Smooth muscle cell of the brain vasculature (primary cell): ENCODE data around the gene PDLIM1.
"Not testable (repeated sequence)": the region's sequence is repeated elsewhere in the genome, so short reads cannot be mapped to it uniquely, and the experiment has no call there.

ENCODE experiments used
- DNase-seq: peaks from one replicate; pipeline ENCODE4 v3.0.0-alpha.2; 2012; ENCODE audit warnings: low read depth, low spot score

Gene PDLIM1

DNA sequence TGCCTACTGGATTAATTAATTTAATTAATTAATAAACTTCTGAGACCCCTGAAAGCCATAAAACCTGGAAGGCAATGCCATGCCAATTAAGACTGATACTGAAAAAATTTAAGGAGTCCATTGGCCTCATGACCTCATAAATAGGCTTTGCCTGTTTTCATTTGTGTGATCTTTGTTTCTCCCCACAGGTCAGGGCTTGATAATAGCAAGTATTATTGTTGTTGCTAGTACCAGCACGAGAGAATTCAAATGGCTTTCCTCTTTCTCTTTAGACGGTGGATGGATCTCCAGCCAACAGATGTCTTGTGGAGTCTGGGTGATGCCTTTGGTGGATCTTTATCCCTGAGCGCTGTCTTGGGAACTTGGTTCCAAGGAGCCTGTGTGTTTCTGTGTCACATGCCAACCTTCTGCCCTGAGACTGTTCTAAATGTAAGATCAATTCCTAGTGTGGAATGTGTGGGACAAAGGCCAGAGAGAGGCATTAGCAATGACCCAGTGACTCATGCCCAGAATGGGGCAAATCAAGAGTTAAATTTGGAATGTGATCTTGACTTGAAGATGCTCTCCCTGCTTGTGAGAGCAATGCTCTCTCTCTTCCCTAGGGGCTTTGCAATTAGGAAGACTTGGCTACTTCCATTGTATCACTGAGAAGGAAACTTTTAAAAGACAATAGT lies 79.1 kb downstream of the PDLIM1 start:
- no peak for DNase-seq

DNA sequence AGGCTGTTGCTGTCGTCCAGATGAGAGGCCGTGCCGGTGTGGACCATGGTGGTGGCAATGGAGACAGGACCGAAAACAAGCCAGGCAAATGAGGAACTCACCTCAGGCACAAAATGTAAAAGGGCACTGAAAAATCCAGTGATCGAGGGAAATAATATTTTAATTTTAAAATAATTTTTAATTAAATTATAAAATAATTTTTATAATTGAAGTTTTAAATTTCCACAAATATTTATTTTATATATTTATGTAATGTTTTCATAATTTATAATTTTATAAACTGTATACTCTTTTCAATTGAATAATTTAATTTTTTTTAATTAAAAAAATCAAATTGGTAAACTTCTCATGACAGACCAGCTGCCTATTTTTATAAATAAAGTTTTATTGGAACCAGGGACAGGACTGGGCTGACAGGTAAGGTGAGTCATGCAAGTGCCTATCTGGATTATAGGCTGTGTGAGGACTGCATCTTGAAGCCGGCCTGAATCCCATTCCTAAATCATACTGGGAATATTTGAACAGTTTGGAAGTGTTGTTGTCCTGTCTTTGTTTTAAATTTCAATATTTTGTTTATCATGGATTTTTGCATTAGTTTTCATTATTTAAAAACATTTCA lies 81.2 kb downstream of the PDLIM1 start:
- DNase-seq: no peak

DNA sequence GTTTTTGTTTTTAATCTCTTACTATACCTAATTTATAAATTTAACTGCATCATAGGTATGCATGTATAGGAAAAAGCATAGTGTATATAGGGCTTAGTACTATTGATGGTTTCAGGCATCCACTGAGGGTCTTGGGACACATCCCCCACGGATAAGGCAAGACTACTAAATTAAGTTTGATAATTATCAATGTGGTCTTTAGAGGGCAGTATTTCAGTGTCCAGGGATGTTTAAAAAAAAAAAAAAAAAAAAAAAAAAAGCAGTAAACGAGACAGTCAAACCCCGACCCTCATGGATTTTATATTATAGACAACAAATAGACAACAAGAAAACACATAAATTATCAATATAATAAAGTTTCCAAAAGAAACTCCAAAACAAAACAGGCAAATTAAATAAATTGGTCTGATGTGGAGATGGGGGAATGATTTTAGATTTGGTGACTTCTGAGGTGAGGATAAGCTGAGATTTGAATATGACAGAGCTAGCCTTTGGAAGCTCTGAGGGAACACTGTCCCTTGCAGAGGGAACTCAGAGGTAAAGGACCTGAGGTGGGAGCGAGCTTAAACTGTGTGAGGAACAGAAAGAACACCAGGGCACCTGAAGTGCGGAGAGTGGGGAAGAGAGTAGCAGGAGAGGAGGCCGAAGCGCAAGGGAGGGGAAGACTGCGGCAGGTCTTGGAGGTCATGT lies 82.0 kb downstream of the PDLIM1 start:
- no peak for DNase-seq

DNA sequence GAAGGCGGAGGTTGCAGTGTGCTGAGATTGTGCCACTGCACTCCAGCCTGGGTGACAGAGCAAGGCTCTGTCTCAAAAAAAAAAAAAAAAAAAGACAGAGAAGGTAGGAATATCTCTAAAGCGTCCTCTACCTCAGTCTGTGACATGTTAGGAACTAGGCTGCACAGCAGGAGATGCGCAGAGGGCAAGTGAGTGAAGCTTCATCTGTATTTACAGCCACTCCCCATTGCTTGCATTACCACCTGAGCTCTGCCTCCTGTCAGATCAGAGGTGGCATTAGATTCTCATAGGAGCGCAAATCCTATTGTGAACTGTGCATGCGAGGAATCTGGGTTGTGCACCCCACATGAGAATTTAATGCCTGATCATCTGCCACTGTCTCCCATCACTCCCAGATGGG lies 87.9 kb downstream of the PDLIM1 start:
- not testable (repeated sequence) for DNase-seq

DNA sequence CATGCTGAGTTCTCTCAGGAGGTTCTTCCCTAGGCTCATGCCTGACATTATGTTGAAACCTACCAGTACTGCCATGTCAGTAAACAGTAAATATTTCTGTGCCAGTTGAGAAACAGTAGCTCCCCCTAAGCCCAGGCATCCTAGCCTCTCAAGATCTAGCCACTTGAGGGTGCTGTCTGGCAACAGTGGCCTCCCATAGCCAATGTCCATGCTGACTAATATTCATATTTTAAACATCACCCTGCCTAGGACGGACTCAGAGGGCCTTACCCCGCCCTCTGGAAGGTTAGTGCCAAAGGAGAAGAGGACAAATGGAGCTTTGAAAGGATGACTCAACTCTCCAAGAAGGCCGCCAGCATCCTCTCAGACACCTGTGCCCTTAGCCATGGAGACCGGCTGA lies 89.1 kb downstream of the PDLIM1 start:
- no peak for DNase-seq

DNA sequence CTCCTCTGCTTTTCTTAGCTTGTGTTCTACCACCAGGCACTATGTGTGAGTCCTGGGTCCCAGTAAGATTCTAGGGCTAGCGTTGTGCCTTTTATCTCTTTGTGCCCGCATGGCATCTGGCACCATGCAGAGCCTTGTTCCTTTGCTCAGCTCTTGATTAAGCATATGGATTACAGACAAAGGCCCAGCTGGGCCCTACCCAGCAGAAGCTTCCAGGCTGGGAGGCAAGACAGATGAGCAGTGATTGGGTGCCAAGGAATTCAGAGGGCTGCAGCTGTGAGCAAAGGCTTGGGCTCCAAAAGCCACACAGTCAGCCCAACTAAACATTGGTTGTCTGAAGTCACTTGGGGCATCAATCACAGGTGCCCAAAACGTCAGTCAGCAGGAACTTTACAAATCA lies 94.8 kb downstream of the PDLIM1 start:
- no peak for DNase-seq

DNA sequence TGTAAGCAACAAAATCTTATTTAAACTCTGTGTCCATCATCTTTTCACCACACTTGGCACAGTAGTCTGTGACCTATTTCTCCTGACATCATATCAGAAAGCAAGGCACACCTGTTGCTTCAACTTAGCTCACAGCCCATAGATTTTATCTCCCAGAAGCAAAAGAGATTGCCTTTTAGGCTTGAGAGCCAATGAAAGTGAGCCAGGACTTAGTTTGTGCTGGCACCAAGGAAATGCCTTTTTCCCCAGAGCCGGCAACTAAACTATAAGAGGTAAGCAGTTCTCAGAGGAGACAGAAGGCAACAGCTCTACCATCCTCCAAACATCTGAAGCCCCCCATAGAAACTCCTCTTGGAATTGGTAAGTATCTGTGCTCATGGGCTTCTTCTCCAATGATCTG lies 96.9 kb downstream of the PDLIM1 start, which contains the start of gene ACSM6:
Gene ACSM6, plus strand, starts transcription at position 295 of the 400 bp plus-strand sequence. CDS start 248 bp downstream, outside the sequence.
- no peak for DNase-seq

DNA sequence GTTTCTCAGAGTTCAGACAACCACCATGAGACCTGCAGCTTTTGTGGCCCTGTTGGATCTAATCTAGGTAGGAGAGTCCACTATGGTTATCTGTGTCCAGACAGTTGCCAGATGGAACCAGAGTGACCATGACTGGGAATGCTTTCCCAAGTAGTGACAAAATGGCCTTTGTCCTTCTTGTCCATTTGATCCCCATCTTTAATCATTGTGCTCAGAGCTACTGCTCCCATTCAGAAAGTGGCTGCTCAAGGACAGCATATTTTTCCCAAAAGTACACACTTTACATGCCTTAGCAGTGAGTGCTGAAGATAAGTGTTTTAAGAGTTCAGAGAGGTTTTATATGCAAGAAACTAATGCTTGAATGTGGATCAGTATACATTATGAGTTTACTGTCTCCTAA lies 102.2 kb downstream of the PDLIM1 start:
- no peak for DNase-seq

DNA sequence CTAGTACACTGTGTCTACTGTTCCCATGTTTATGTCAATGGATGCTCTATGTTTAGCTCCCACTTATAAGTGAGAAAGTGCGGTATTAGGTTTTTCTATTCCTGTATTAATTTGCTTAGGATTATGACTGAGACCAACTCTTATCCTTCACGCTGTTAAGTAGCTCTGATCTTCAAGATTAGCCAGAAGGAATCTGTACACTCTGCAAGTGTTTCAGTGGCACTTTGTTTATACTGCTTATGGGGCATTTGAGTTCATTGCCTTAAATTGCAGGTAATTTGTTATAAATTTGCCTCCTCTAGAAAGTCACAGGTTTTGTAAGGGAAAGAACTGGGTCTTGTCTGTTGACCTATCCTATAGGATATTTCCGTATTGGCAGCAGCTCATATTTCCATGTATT lies 103.2 kb downstream of the PDLIM1 start:
- no peak for DNase-seq
